ENCODE data around the gene HMSD. TPM values are rescaled to one million over a fixed set of nuclear protein-coding genes. Genes with fewer than 3 reads are reported as not detected.

HMSD gene
- polyA plus RNA-seq, 1 of the 3 experiments (the other 2 are of a cell fraction), result not detected

DNA sequence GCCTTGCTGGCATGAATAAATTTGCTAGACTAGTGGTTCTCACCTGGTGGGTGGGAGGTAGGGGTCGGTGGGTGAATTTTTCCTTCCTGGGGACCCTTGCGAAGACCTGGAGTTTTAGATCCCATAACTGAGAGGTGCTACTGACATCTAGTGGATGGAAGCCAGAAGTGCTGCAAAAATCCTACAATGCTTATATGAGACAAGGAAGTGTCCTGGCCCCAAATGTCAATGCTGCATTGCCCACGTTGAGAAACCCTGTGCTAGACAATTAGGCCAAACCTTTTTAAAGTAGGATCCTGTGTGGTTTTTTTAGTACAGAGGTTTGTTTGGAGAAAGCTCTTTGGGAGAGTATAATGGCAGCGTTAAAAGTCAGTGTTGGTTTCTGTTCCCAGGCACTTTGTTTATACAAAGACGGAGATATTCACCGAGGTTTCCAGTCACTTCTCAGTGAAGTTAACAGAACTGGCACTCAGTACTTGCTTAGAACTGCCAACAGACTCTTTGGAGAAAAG lies 30.4 kb downstream of the HMSD start:
- H4K20me1 ChIP-seq (ENCODE audit: insufficient read depth), result no peaks in the 10 kb centered on the region
- POLR2A ChIA-PET, result no interaction called here
- peak; percentile 64 for DNase-seq
- H3K36me3 ChIP-seq (replicated peaks in 1 of 2; ENCODE audit: control insufficient read depth in 1 of 2, insufficient read depth in 2 of 2, low read length in 1 of 2), result no peaks in the 10 kb centered on the region
- H3K4me1 ChIP-seq (ENCODE audit: control insufficient read depth in 1 of 2, insufficient read depth in 2 of 2, low read depth in 1 of 2, low read length in 1 of 2), result no peaks in the 10 kb centered on the region; a peak in 2 of 4 replicates
- no peak overlapping the region for H3K9ac ChIP-seq
- H3K4me2 ChIP-seq, result peak overlapping the region; percentile 38
- H3K4me3 ChIP-seq (ENCODE audit: low read depth in 2 of 2, low read length in 1 of 2), result peak overlapping the region in 1 of 2 experiments; percentile 40; a peak in 3 of 4 replicates
- H2AFZ ChIP-seq (ENCODE audit: low read depth), result peak overlapping the region; percentile 81; the same call in 1 of the 2 replicates
- no peaks in the 10 kb centered on the region for H3K27me3 ChIP-seq (ENCODE audit: insufficient read depth)
- CTCF ChIA-PET, result interaction anchor here (0.7 to 2.0 kb wide), 7 partner anchors 9 to 461 kb away, joined by 3 to 10 read pairs (median 6); no protein-coding TSS in a partner anchor
- peaks cover 7% of the 10 kb centered on the region for H3K79me2 ChIP-seq (ENCODE audit: insufficient read depth)
- H3K9me2 ChIP-seq, result no peaks in the 10 kb centered on the region
- WGBS (ENCODE audit: low lambda C conversion rate), result 42% methylated on average over 6 of the region's 6 CpGs
- H3K9me3 ChIP-seq, result no peaks in the 10 kb centered on the region
- no peak overlapping the region for H3K27ac ChIP-seq (ENCODE audit: low read depth in 2 of 2, low read length in 1 of 2)
- TF ChIP-seq, protein P1, sequence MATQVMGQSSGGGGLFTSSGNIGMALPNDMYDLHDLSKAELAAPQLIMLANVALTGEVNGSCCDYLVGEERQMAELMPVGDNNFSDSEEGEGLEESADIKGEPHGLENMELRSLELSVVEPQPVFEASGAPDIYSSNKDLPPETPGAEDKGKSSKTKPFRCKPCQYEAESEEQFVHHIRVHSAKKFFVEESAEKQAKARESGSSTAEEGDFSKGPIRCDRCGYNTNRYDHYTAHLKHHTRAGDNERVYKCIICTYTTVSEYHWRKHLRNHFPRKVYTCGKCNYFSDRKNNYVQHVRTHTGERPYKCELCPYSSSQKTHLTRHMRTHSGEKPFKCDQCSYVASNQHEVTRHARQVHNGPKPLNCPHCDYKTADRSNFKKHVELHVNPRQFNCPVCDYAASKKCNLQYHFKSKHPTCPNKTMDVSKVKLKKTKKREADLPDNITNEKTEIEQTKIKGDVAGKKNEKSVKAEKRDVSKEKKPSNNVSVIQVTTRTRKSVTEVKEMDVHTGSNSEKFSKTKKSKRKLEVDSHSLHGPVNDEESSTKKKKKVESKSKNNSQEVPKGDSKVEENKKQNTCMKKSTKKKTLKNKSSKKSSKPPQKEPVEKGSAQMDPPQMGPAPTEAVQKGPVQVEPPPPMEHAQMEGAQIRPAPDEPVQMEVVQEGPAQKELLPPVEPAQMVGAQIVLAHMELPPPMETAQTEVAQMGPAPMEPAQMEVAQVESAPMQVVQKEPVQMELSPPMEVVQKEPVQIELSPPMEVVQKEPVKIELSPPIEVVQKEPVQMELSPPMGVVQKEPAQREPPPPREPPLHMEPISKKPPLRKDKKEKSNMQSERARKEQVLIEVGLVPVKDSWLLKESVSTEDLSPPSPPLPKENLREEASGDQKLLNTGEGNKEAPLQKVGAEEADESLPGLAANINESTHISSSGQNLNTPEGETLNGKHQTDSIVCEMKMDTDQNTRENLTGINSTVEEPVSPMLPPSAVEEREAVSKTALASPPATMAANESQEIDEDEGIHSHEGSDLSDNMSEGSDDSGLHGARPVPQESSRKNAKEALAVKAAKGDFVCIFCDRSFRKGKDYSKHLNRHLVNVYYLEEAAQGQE (IDR thresholded peaks at IDR 0.05; ENCODE audit: low read depth, low read length), result no peak
- TF ChIP-seq, protein P2, sequence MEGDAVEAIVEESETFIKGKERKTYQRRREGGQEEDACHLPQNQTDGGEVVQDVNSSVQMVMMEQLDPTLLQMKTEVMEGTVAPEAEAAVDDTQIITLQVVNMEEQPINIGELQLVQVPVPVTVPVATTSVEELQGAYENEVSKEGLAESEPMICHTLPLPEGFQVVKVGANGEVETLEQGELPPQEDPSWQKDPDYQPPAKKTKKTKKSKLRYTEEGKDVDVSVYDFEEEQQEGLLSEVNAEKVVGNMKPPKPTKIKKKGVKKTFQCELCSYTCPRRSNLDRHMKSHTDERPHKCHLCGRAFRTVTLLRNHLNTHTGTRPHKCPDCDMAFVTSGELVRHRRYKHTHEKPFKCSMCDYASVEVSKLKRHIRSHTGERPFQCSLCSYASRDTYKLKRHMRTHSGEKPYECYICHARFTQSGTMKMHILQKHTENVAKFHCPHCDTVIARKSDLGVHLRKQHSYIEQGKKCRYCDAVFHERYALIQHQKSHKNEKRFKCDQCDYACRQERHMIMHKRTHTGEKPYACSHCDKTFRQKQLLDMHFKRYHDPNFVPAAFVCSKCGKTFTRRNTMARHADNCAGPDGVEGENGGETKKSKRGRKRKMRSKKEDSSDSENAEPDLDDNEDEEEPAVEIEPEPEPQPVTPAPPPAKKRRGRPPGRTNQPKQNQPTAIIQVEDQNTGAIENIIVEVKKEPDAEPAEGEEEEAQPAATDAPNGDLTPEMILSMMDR (IDR thresholded peaks at IDR 0.05), result peak; percentile 97
- TF ChIP-seq SMC3 (IDR thresholded peaks at IDR 0.05; ENCODE audit: low read depth, low read length), result peak; percentile 45; the same call in 1 of the 2 replicates
- TF ChIP-seq RCOR1 (IDR thresholded peaks at IDR 0.05; ENCODE audit: low read length), result no peak
- TF ChIP-seq, protein P3, sequence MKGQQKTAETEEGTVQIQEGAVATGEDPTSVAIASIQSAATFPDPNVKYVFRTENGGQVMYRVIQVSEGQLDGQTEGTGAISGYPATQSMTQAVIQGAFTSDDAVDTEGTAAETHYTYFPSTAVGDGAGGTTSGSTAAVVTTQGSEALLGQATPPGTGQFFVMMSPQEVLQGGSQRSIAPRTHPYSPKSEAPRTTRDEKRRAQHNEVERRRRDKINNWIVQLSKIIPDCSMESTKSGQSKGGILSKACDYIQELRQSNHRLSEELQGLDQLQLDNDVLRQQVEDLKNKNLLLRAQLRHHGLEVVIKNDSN (IDR thresholded peaks at IDR 0.05; ENCODE audit: borderline replicate concordance, low read depth), result no peak
- TF ChIP-seq ELF1 (IDR thresholded peaks at IDR 0.05), result peak; percentile 41; the same call in 1 of the 2 replicates
- TF ChIP-seq RAD21 (IDR thresholded peaks at IDR 0.05; ENCODE audit: low read length), result peak; percentile 75
- no peaks in the 10 kb centered on the region for H3F3A ChIP-seq (replicated peaks; ENCODE audit: insufficient read depth)

DNA sequence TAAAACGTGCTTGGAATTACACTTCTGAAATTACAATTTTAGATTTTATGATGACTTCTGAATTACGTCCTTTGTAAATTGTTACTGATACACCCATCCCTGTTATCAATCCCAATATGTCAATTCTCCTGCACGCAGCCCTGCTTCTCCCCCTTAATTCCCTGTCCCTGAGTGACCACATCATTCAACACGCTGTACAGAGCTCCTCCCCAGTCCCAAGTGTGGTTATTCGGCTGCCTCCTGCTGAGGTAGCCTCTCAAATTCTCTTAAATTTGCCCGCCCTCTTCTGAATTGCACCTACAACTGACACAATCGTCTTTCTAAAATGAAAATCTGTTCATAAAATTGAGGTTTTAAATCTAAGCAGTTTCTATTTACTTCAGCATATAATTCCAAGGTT lies 30.9 kb downstream of the HMSD start:
- Histone ChIP-seq H3K4me3 (ENCODE audit: low read depth in 2 of 2, low read length in 1 of 2) (no peak overlapping the region), H3K27me3 (ENCODE audit: insufficient read depth) (no peaks in the 10 kb centered on the region), H2AFZ (ENCODE audit: low read depth) (peak overlapping the region; percentile 81), H3K27ac (ENCODE audit: low read depth in 2 of 2, low read length in 1 of 2) (no peak overlapping the region), H3K4me2 (peak overlapping the region; percentile 38), H3K9ac (no peak overlapping the region), H3K9me2 (no peaks in the 10 kb centered on the region), H3K36me3 (replicated peaks in 1 of 2; ENCODE audit: control insufficient read depth in 1 of 2, insufficient read depth in 2 of 2, low read length in 1 of 2) (no peaks in the 10 kb centered on the region), H4K20me1 (ENCODE audit: insufficient read depth) (no peaks in the 10 kb centered on the region), H3K79me2 (ENCODE audit: insufficient read depth) (peaks cover 4% of the 10 kb centered on the region), H3F3A (replicated peaks; ENCODE audit: insufficient read depth) (no peaks in the 10 kb centered on the region), H3K4me1 (ENCODE audit: control insufficient read depth in 1 of 2, insufficient read depth in 2 of 2, low read depth in 1 of 2, low read length in 1 of 2) (no peaks in the 10 kb centered on the region; a peak in 2 of 4 replicates), H3K9me3 (no peaks in the 10 kb centered on the region)
- no peak for DNase-seq
- 71% methylated on average over 7 of the region's 7 CpGs for WGBS (ENCODE audit: low lambda C conversion rate)
- TF ChIP-seq YY1 (IDR thresholded peaks at IDR 0.05; ENCODE audit: low read depth) (no peak), RCOR1 (IDR thresholded peaks at IDR 0.05; ENCODE audit: low read length) (no peak), RFX5 (IDR thresholded peaks at IDR 0.05; ENCODE audit: low read length) (no peak)
- TF ChIP-seq, protein P4, sequence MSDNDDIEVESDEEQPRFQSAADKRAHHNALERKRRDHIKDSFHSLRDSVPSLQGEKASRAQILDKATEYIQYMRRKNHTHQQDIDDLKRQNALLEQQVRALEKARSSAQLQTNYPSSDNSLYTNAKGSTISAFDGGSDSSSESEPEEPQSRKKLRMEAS (IDR thresholded peaks at IDR 0.05; ENCODE audit: low read depth), result no peak
- TF ChIP-seq, protein P5, sequence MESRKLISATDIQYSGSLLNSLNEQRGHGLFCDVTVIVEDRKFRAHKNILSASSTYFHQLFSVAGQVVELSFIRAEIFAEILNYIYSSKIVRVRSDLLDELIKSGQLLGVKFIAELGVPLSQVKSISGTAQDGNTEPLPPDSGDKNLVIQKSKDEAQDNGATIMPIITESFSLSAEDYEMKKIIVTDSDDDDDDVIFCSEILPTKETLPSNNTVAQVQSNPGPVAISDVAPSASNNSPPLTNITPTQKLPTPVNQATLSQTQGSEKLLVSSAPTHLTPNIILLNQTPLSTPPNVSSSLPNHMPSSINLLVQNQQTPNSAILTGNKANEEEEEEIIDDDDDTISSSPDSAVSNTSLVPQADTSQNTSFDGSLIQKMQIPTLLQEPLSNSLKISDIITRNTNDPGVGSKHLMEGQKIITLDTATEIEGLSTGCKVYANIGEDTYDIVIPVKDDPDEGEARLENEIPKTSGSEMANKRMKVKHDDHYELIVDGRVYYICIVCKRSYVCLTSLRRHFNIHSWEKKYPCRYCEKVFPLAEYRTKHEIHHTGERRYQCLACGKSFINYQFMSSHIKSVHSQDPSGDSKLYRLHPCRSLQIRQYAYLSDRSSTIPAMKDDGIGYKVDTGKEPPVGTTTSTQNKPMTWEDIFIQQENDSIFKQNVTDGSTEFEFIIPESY (IDR thresholded peaks at IDR 0.05; ENCODE audit: borderline replicate concordance, low read depth), result no peak
- ChIA-PET POLR2A (no interaction called here), CTCF (interaction anchor here (0.7 to 2.0 kb wide), 7 partner anchors 8 to 462 kb away, joined by 3 to 10 read pairs (median 6); no protein-coding TSS in a partner anchor)
